HepG2 (cell line): ENCODE results near the gene RPS2. TPM values are rescaled to one million over a fixed set of nuclear protein-coding genes. Genes with fewer than 3 reads are reported as not detected.

Experiments used
- ATF7-NPFF ChIP-seq: sonication (generic); formaldehyde crosslinking; IDR thresholded peaks from 2 replicates; pipeline ENCODE4 v1.8.1; 2023; ENCODE audit warnings: mild to moderate bottlenecking, low read depth, missing genetic modification reagents, moderate library complexity
- E2F1 ChIP-seq: sonication (generic); formaldehyde crosslinking; IDR thresholded peaks from 2 replicates; pipeline ENCODE4 v1.5.0; 2020; ENCODE audit warnings: missing genetic modification reagents
- GATAD1 ChIP-seq: IDR thresholded peaks from 2 replicates; pipeline ENCODE4 v1.6.1; 2016; ENCODE audit warnings: missing genetic modification reagents, missing compliant biosample characterization
- IKZF5 ChIP-seq: IDR thresholded peaks from 2 replicates; pipeline ENCODE4 v1.6.1; 2018; ENCODE audit warnings: missing genetic modification reagents, mild to moderate bottlenecking, missing compliant biosample characterization
- MAZ ChIP-seq, 2 experiments: sonication (generic) in 1 of 2; formaldehyde crosslinking in 1 of 2; IDR thresholded peaks; 2 replicates each; pipeline versions ENCODE4 v1.5.0 to v1.6.1; 2012 to 2020; ENCODE audit warnings: low read depth in 2 of 2, mild to moderate bottlenecking in 2 of 2, borderline replicate concordance in 1 of 2, improper control_type of control experiment in 1 of 2, low read length in 1 of 2, missing genetic modification reagents in 1 of 2, moderate library complexity in 1 of 2
- NR2C2 ChIP-seq: sonication (generic); formaldehyde crosslinking; IDR thresholded peaks from 2 replicates; pipeline ENCODE4 v1.4.0; 2020; ENCODE audit warnings: missing genetic modification reagents, mild to moderate bottlenecking, moderate library complexity, borderline replicate concordance
- PHF20 ChIP-seq: sonication (generic); formaldehyde crosslinking; IDR thresholded peaks from 2 replicates; pipeline ENCODE4 v1.5.0; 2020; ENCODE audit warnings: mild to moderate bottlenecking, missing genetic modification reagents
- POLR2AphosphoS5 ChIP-seq: IDR thresholded peaks from 2 replicates; pipeline ENCODE4 v1.6.1; 2012; ENCODE audit warnings: low read depth, low read length
- REPIN1 ChIP-seq: sonication (generic); formaldehyde crosslinking; IDR thresholded peaks from 2 replicates; pipeline ENCODE4 v1.8.0; 2022; ENCODE audit warnings: missing genetic modification reagents, low read depth, mild to moderate bottlenecking, borderline replicate concordance
- USF2 ChIP-seq, 2 experiments: sonication (generic) in 1 of 2; formaldehyde crosslinking in 1 of 2; IDR thresholded peaks; 2 replicates each; pipeline versions ENCODE4 v1.5.1 to v1.6.1; 2011 to 2020; ENCODE audit warnings: borderline replicate concordance in 1 of 2, low read depth in 1 of 2, low read length in 1 of 2, mild to moderate bottlenecking in 1 of 2, missing genetic modification reagents in 1 of 2, moderate library complexity in 1 of 2
- ZBTB7B ChIP-seq: sonication (generic); formaldehyde crosslinking; IDR thresholded peaks from 2 replicates; pipeline ENCODE4 v1.4.0; 2020; ENCODE audit warnings: missing genetic modification reagents
- ZNF484 ChIP-seq: sonication (generic); formaldehyde crosslinking; IDR thresholded peaks from 2 replicates; pipeline ENCODE4 v1.5.1; 2020; ENCODE audit warnings: mild to moderate bottlenecking, low read depth, missing genetic modification reagents, borderline replicate concordance
- ZNF605 ChIP-seq: sonication (generic); formaldehyde crosslinking; IDR thresholded peaks from 2 replicates; pipeline ENCODE4 v1.8.0; 2022; ENCODE audit warnings: mild to moderate bottlenecking, missing genetic modification reagents
- ZNF713 ChIP-seq: sonication (generic); formaldehyde crosslinking; IDR thresholded peaks from 2 replicates; pipeline ENCODE4 v1.4.0; 2020; ENCODE audit warnings: mild to moderate bottlenecking, missing genetic modification reagents
- ZNF724P ChIP-seq: sonication (generic); formaldehyde crosslinking; IDR thresholded peaks from 2 replicates; pipeline ENCODE4 v1.8.0; 2022; ENCODE audit warnings: missing genetic modification reagents, borderline replicate concordance
- ZSCAN5A ChIP-seq: sonication (generic); formaldehyde crosslinking; IDR thresholded peaks from 2 replicates; pipeline ENCODE4 v1.8.0; 2022; ENCODE audit warnings: mild to moderate bottlenecking, missing genetic modification reagents, borderline replicate concordance
- polyA plus RNA-seq, 8 experiments: library from polyadenylated mRNA; depleted of rRNA in 3 of 8; stranded (reverse) in 7 of 8; unstranded in 1 of 8; fragments of >200 nt; fragmentation: Illumina TruSeq in 4 of 8; extraction: Trizol in 4 of 8; gene quantifications; 2 replicates each; pipeline versions ENCODE4 v1.2.1 to v1.2.3, GENCODE V29; 2011 to 2016; ENCODE audit warnings: low read depth in 4 of 8, missing spikeins in 1 of 8, mixed read lengths in 1 of 8; ENCODE audit not compliant: insufficient read depth in 1 of 8
- total RNA-seq, 5 experiments: library from RNA; depleted of rRNA; stranded (reverse); fragments of >200 nt; fragmentation: Illumina TruSeq; extraction: Trizol; gene quantifications; 2 replicates each; pipeline ENCODE4 v1.2.3, GENCODE V29; 2016; ENCODE audit warnings: low read depth in 1 of 5
- TF ChIP-seq, protein P1 (sequence below): sonication (generic); formaldehyde crosslinking; IDR thresholded peaks from 2 replicates; pipeline ENCODE4 v1.9.0; 2021; ENCODE audit warnings: missing genetic modification reagents, borderline replicate concordance

Gene RPS2
- total and polyA plus RNA-seq, 2 of the 13 experiments (the other 11 are each of a cell fraction or from before 2014, with no cell fraction given) = 1,908 to 4,514 TPM

DNA sequence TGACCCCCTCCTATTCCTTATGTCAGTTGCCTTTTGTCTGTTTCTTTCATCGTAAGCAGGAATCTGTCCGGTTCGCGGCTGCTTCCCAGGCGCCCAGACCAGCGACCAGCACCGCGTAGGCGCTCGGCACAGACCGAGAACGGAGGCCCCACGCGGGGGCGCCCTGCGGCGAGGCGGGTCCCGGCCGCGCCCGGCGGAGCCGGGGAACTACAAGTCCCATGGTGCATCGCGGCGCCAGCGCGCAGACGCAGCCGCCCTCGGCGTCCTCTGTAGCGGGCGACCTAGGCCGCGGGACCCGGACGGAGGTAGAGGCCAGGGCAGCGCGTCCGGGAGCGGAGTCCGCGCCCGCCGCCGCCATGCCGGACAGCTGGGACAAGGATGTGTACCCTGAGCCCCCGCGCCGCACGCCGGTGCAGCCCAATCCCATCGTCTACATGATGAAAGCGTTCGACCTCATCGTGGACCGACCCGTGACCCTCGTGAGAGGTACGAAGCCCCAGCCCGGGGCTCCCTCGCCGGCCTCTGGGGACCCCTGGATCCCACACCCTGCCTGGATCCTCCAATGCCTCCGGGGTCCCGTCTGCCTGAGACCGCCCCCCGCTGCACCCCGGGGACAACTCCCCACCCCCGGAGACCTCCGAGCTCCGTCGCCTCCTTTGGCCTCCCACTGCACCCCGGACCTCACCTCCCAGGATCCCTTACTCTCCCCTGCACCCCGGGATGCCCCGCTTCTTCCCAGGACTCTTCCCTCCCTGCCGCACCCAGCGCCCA, 5.2 kb downstream of the RPS2 start, which contains the start of gene NDUFB10 (continued):
- TF ChIP-seq ZNF724P (CRISPR knock-in tag) = peak; percentile 25; the same call in 1 of the 2 replicates
- TF ChIP-seq ATF7-NPFF (CRISPR knock-in tag) = peak; percentile 78
- TF ChIP-seq, protein P1, sequence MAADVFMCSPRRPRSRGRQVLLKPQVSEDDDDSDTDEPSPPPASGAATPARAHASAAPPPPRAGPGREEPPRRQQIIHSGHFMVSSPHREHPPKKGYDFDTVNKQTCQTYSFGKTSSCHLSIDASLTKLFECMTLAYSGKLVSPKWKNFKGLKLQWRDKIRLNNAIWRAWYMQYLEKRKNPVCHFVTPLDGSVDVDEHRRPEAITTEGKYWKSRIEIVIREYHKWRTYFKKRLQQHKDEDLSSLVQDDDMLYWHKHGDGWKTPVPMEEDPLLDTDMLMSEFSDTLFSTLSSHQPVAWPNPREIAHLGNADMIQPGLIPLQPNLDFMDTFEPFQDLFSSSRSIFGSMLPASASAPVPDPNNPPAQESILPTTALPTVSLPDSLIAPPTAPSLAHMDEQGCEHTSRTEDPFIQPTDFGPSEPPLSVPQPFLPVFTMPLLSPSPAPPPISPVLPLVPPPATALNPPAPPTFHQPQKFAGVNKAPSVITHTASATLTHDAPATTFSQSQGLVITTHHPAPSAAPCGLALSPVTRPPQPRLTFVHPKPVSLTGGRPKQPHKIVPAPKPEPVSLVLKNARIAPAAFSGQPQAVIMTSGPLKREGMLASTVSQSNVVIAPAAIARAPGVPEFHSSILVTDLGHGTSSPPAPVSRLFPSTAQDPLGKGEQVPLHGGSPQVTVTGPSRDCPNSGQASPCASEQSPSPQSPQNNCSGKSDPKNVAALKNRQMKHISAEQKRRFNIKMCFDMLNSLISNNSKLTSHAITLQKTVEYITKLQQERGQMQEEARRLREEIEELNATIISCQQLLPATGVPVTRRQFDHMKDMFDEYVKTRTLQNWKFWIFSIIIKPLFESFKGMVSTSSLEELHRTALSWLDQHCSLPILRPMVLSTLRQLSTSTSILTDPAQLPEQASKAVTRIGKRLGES (CRISPR knock-in tag) = no peak
- no peak for TF ChIP-seq MAZ (IDR thresholded peaks at IDR 0.05; ENCODE audit: borderline replicate concordance, low read depth, low read length)
- peak; percentile 71 for TF ChIP-seq MAZ (CRISPR knock-in tag; IDR thresholded peaks at IDR 0.05; ENCODE audit: low read depth)
- TF ChIP-seq GATAD1 (CRISPR knock-in tag) = peak; percentile 78
- no peak for TF ChIP-seq USF2 (IDR thresholded peaks at IDR 0.05; ENCODE audit: low read depth, low read length)
- TF ChIP-seq USF2 (CRISPR knock-in tag; IDR thresholded peaks at IDR 0.05; ENCODE audit: borderline replicate concordance) = no peak; the same call in 1 of the 2 replicates
- TF ChIP-seq ZNF484 (CRISPR knock-in tag) = no peak
- no peak for TF ChIP-seq ZNF605 (CRISPR knock-in tag)
- peak; percentile 22; the same call in 1 of the 2 replicates for TF ChIP-seq ZBTB7B
- peak; percentile 67 for TF ChIP-seq PHF20 (CRISPR knock-in tag)
- peak; percentile 64; the same call in 1 of the 2 replicates for TF ChIP-seq REPIN1 (CRISPR knock-in tag)
- TF ChIP-seq ZSCAN5A (CRISPR knock-in tag) = no peak
- peak; percentile 79 for TF ChIP-seq E2F1
- TF ChIP-seq POLR2AphosphoS5 = peak; percentile 86
- peak; percentile 70; the same call in 1 of the 2 replicates for TF ChIP-seq IKZF5
- TF ChIP-seq ZNF713 (CRISPR knock-in tag) = 0 out of 2 replicates have a peak, but pooled peaks have one; percentile 55
- TF ChIP-seq NR2C2 (CRISPR knock-in tag) = peak; percentile 80
